HepG2 (cell line): Measurements from ENCODE around the gene CGB5. TPM values are rescaled to one million over a fixed set of nuclear protein-coding genes. Genes with fewer than 3 reads are reported as not detected.

Experiments used
- ETV6 ChIP-seq: sonication (generic); formaldehyde crosslinking; conservative IDR thresholded peaks from 2 replicates; pipeline ENCODE4 v1.4.0; 2020; ENCODE audit warnings: missing genetic modification reagents
- FLYWCH1 ChIP-seq: sonication (generic); formaldehyde crosslinking; IDR thresholded peaks from 2 replicates; pipeline ENCODE4 v1.8.1; 2023; ENCODE audit warnings: mild to moderate bottlenecking, missing genetic modification reagents
- FOSL1 ChIP-seq: sonication (generic); formaldehyde crosslinking; IDR thresholded peaks from 2 replicates; pipeline ENCODE4 v1.9.0; 2021; ENCODE audit warnings: missing genetic modification reagents, borderline replicate concordance
- FOXO1 ChIP-seq: sonication (generic); formaldehyde crosslinking; IDR thresholded peaks from 2 replicates; pipeline ENCODE4 v1.4.0; 2020; ENCODE audit warnings: missing genetic modification reagents
- HNRNPL ChIP-seq: fragments of 200-400 bp; formaldehyde crosslinking; IDR thresholded peaks from 2 replicates; pipeline ENCODE4 v1.6.1; 2017; ENCODE audit warnings: mild to moderate bottlenecking, low read depth, low read length
- IRX3 ChIP-seq: sonication (generic); formaldehyde crosslinking; IDR thresholded peaks from 2 replicates; pipeline ENCODE4 v1.8.1; 2023; ENCODE audit warnings: mild to moderate bottlenecking, low read depth, missing genetic modification reagents, borderline replicate concordance
- SP4 ChIP-seq: sonication (generic); formaldehyde crosslinking; IDR thresholded peaks from 2 replicates; pipeline ENCODE4 v1.8.1; 2023; ENCODE audit warnings: mild to moderate bottlenecking, missing genetic modification reagents
- STAT5B ChIP-seq: sonication (generic); formaldehyde crosslinking; IDR thresholded peaks from 2 replicates; pipeline ENCODE4 v1.4.0; 2020; ENCODE audit warnings: missing genetic modification reagents
- ZNF12 ChIP-seq: sonication (generic); formaldehyde crosslinking; IDR thresholded peaks from 2 replicates; pipeline ENCODE4 v1.5.0; 2020; ENCODE audit warnings: missing genetic modification reagents
- ZNF143 ChIP-seq: sonication (generic); formaldehyde crosslinking; IDR thresholded peaks from 2 replicates; pipeline ENCODE4 v1.4.0; 2020; ENCODE audit warnings: missing genetic modification reagents
- ZNF274 ChIP-seq: sonication (generic); formaldehyde crosslinking; IDR thresholded peaks from 2 replicates; pipeline ENCODE4 v1.5.1; 2020; ENCODE audit warnings: mild to moderate bottlenecking, missing genetic modification reagents
- ZNF547 ChIP-seq: sonication (generic); formaldehyde crosslinking; IDR thresholded peaks from 2 replicates; pipeline ENCODE4 v1.5.1; 2020; ENCODE audit warnings: mild to moderate bottlenecking, missing genetic modification reagents
- ZNF619 ChIP-seq: sonication (generic); formaldehyde crosslinking; IDR thresholded peaks from 2 replicates; pipeline ENCODE4 v1.4.0; 2020; ENCODE audit warnings: mild to moderate bottlenecking, missing genetic modification reagents
- ZNF780A ChIP-seq: sonication (generic); formaldehyde crosslinking; IDR thresholded peaks from 2 replicates; pipeline ENCODE4 v1.8.0; 2022; ENCODE audit warnings: mild to moderate bottlenecking, missing genetic modification reagents, moderate library complexity
- polyA plus RNA-seq, 8 experiments: library from polyadenylated mRNA; depleted of rRNA in 3 of 8; stranded (reverse) in 7 of 8; unstranded in 1 of 8; fragments of >200 nt; fragmentation: Illumina TruSeq in 4 of 8; extraction: Trizol in 4 of 8; gene quantifications; 2 replicates each; pipeline versions ENCODE4 v1.2.1 to v1.2.3, GENCODE V29; 2011 to 2016; ENCODE audit warnings: low read depth in 4 of 8, missing spikeins in 1 of 8, mixed read lengths in 1 of 8; ENCODE audit not compliant: insufficient read depth in 1 of 8
- total RNA-seq, 5 experiments: library from RNA; depleted of rRNA; stranded (reverse); fragments of >200 nt; fragmentation: Illumina TruSeq; extraction: Trizol; gene quantifications; 2 replicates each; pipeline ENCODE4 v1.2.3, GENCODE V29; 2016; ENCODE audit warnings: low read depth in 1 of 5
- TF ChIP-seq, protein P1 (sequence below): sonication (generic); formaldehyde crosslinking; IDR thresholded peaks from 2 replicates; pipeline ENCODE4 v1.4.0; 2020; ENCODE audit warnings: missing genetic modification reagents, low read depth, mild to moderate bottlenecking, borderline replicate concordance
- TF ChIP-seq, protein P2 (sequence below): sonication (generic); formaldehyde crosslinking; IDR thresholded peaks from 2 replicates; pipeline ENCODE4 v1.9.0; 2022; ENCODE audit warnings: low read depth, missing genetic modification reagents
- TF ChIP-seq, protein P3 (sequence below): sonication (generic); formaldehyde crosslinking; conservative IDR thresholded peaks from 2 replicates; pipeline ENCODE4 v1.4.0; 2020; ENCODE audit warnings: missing genetic modification reagents
- TF ChIP-seq, protein P4 (sequence below): sonication (generic); formaldehyde crosslinking; IDR thresholded peaks from 2 replicates; pipeline ENCODE4 v1.5.0; 2020; ENCODE audit warnings: missing genetic modification reagents
- TF ChIP-seq, protein P5 (sequence below): conservative IDR thresholded peaks from 2 replicates; pipeline ENCODE4 v1.6.1; 2018; ENCODE audit warnings: missing genetic modification reagents

Gene CGB5
- total and polyA plus RNA-seq, 2 of the 13 experiments (the other 11 are each of a cell fraction or from before 2014, with no cell fraction given) = not detected

DNA sequence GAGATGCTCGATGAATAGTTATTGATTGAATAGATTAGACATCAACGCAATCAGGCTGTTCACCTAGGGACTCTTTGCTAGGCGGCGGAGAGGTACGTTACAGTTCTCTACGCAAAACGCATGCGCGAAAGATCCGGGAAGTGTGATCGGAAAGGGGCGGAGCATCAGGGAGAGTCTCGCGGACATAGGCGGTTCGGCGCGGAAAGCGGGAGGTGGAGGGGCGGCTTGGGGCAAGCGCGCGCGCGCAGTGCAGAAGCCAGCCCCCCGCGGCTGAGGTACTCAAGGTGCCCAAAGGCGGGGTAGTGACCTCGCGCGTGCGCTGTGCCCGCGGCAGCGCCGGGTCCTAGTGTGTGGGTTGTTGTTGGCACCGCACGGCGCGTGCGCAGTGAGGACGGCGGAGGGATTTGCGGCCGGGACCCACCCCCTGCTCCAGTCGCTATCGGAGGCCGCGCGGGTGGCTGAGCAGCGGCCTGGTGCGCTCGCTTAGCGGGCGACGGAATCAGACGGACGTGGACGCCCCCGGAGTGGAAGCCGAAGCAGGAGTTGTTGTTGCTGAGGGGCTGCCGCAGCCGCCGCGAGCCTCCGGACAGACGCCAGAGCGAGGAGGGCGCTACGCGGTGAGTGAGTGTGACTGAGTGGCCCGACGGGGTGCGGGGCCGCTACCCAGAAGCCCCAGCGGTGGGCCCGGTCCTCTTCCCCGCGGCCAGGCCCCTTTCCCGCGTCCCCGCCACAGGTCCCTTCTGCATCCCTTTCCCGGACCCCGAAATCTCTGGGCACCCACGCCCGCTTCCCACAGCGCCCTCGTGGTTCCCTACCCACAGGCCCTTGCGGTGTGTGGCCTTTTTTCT, 41.6 kb downstream of the CGB5 start, which contains the start of gene SNRNP70 (continued):
- TF ChIP-seq, protein P1, sequence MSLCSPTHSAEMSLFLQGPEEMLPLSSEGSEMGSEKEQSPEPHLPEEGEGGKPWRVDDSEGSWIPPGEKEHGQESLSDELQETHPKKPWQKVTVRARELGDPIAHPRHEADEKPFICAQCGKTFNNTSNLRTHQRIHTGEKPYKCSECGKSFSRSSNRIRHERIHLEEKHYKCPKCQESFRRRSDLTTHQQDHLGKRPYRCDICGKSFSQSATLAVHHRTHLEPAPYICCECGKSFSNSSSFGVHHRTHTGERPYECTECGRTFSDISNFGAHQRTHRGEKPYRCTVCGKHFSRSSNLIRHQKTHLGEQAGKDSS = peak; percentile 79
- TF ChIP-seq ZNF143 (CRISPR knock-in tag) = peak; percentile 88
- peak; percentile 21; the same call in 1 of the 2 replicates for TF ChIP-seq ZNF12 (CRISPR knock-in tag)
- TF ChIP-seq ZNF619 = no peak
- TF ChIP-seq, protein P2, sequence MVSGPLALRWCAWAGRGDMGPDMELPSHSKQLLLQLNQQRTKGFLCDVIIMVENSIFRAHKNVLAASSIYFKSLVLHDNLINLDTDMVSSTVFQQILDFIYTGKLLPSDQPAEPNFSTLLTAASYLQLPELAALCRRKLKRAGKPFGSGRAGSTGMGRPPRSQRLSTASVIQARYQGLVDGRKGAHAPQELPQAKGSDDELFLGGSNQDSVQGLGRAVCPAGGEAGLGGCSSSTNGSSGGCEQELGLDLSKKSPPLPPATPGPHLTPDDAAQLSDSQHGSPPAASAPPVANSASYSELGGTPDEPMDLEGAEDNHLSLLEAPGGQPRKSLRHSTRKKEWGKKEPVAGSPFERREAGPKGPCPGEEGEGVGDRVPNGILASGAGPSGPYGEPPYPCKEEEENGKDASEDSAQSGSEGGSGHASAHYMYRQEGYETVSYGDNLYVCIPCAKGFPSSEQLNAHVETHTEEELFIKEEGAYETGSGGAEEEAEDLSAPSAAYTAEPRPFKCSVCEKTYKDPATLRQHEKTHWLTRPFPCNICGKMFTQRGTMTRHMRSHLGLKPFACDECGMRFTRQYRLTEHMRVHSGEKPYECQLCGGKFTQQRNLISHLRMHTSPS = no peak
- peak; percentile 70; the same call in 1 of the 2 replicates for TF ChIP-seq ETV6 (CRISPR knock-in tag)
- TF ChIP-seq ZNF274 = no peak; the same call in 1 of the 2 replicates
- TF ChIP-seq, protein P3, sequence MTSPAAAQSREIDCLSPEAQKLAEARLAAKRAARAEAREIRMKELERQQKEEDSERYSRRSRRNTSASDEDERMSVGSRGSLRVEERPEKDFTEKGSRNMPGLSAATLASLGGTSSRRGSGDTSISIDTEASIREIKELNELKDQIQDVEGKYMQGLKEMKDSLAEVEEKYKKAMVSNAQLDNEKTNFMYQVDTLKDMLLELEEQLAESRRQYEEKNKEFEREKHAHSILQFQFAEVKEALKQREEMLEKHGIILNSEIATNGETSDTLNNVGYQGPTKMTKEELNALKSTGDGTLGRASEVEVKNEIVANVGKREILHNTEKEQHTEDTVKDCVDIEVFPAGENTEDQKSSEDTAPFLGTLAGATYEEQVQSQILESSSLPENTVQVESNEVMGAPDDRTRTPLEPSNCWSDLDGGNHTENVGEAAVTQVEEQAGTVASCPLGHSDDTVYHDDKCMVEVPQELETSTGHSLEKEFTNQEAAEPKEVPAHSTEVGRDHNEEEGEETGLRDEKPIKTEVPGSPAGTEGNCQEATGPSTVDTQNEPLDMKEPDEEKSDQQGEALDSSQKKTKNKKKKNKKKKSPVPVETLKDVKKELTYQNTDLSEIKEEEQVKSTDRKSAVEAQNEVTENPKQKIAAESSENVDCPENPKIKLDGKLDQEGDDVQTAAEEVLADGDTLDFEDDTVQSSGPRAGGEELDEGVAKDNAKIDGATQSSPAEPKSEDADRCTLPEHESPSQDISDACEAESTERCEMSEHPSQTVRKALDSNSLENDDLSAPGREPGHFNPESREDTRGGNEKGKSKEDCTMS = no peak
- TF ChIP-seq IRX3 = no peak
- TF ChIP-seq FOSL1 = peak; percentile 59; the same call in 1 of the 2 replicates
- no peak; the same call in 1 of the 2 replicates for TF ChIP-seq ZNF547
- TF ChIP-seq, protein P4, sequence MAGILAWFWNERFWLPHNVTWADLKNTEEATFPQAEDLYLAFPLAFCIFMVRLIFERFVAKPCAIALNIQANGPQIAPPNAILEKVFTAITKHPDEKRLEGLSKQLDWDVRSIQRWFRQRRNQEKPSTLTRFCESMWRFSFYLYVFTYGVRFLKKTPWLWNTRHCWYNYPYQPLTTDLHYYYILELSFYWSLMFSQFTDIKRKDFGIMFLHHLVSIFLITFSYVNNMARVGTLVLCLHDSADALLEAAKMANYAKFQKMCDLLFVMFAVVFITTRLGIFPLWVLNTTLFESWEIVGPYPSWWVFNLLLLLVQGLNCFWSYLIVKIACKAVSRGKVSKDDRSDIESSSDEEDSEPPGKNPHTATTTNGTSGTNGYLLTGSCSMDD (CRISPR knock-in tag) = no peak; the same call in 1 of the 2 replicates
- peak; percentile 70 for TF ChIP-seq FOXO1 (CRISPR knock-in tag)
- TF ChIP-seq FLYWCH1 (CRISPR knock-in tag) = no peak
- peak; percentile 81; the same call in 1 of the 2 replicates for TF ChIP-seq STAT5B (CRISPR knock-in tag)
- TF ChIP-seq, protein P5, sequence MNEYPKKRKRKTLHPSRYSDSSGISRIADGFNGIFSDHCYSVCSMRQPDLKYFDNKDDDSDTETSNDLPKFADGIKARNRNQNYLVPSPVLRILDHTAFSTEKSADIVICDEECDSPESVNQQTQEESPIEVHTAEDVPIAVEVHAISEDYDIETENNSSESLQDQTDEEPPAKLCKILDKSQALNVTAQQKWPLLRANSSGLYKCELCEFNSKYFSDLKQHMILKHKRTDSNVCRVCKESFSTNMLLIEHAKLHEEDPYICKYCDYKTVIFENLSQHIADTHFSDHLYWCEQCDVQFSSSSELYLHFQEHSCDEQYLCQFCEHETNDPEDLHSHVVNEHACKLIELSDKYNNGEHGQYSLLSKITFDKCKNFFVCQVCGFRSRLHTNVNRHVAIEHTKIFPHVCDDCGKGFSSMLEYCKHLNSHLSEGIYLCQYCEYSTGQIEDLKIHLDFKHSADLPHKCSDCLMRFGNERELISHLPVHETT = no peak
- peak; percentile 47; the same call in 1 of the 2 replicates for TF ChIP-seq HNRNPL
- TF ChIP-seq SP4 (CRISPR knock-in tag) = peak; percentile 96
- TF ChIP-seq ZNF780A (CRISPR knock-in tag) = no peak
